Left colon (tissue), 2 donors: ENCODE measurements around the gene RBM39. TPM values are rescaled to one million over a fixed set of nuclear protein-coding genes. Genes with fewer than 3 reads are reported as not detected.
"Not testable (repeated sequence)": the region's sequence is repeated elsewhere in the genome, so short reads cannot be mapped to it uniquely, and the experiment has no call there.

ENCODE experiments used
- ATAC-seq: fragments of 200-7000 bp; cut with Tn5 transposase; one replicate; pipeline ENCODE4 v1.9.1; 2020; ENCODE audit warnings: mild to moderate bottlenecking, moderate library complexity
- DNase-seq, 2 donors: peaks; one replicate each; pipeline ENCODE4 v3.0.0-alpha.2; 2020
- intact Hi-C, 2 donors: fragments of 100-400 bp; cut with DNase I in 1 of 2; cut with micrococcal nuclease in 1 of 2; formaldehyde crosslinking; loops; one replicate each; pipeline versions ENCODE4 v1.11.2 to v1.14.0; 2022; cut with DNase I, micrococcal nuclease
- total RNA-seq, 2 donors: library from RNA; stranded (reverse); fragmentation: NEBNext Ultra II Directional; extraction: Animal tissue kit (Norgen Biotek cat#: 25700); gene quantifications; one replicate each; pipeline ENCODE4 v1.2.1, GENCODE V29; 2021
- donor health status: DM: no; HTN: no; CAD: no.
- donor health status: DM: yes; HTN: yes; CAD: no.

Gene RBM39
- total RNA-seq, 2 donors from 2014 or later = 221 to 232 TPM

DNA sequence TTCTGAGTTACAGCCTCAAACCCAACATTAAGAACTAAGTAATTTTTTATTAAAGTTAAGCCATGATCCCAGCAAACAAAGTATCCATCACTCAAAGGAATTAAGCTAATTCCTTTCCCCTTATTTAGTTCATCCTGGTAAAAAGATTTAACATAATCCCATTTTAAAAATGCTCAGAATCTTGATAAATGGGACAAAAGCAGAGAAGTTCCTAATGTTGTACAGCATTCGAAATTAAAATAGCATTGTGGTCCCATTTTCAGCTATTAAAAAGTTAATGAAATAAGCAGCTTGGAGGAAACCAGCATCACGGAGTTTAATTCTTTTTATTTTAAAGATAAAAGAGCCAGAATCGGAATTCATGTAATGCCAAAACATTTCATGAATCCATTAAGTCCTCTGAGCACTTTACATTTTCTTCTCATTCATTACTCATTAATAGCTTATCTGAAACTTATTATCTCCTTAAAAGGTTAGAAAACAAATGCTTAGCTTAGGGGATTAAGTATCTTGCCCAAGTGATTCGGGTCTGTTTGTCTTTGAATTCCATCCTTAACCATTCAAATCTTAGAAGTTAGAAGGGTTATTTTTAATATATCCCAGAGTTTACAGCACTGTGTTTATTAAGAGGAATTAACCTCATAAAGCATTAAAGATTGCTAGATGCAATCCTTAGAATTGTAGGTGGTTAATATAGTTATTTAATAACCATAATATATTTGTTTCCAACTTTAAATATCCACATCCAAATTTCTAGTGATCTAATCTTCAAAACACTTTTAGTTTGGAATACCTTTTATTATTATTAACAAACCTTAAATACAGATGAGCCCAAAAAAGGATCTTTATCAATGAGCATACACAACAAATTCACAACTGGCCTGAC is 11.2 kb downstream of the RBM39 start:
- ATAC-seq (no peak), DNase-seq (no peak)
- intact Hi-C loops = no loop called here

DNA sequence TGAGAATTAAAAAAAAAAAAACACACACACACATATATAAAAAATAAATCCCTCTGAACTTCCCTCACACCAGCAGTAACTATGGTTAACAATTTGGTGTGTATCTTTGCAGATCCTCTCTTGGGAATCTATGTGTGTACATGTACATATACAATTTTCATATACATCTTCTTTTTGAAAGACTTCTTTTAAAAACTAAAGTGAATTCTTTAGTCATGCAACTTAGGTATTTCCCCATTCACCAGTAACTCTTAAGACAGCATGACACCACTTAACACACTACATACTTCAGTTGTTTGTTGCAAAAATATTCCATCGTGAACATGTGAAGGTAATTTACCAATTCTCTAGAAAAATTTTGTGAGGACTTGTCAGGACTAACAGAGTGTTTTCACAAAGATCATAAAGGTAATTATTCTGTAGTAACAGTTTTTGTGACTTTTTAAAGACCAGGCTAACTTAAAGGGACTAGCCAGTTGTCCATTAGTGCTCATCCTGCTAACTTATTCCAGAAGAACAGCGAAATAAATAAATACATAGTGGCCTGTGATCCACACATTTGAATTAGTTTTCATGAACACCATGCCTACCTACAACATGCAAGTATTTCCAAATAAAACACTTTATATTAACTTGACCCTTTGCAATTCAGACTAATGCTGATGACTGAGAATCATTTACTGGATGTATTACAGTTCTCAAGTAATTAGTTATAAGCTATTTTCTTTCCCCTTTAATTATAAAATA is 12.1 kb downstream of the RBM39 start:
- DNase-seq = no peak
- intact Hi-C loops = no loop called here
- no peak for ATAC-seq

DNA sequence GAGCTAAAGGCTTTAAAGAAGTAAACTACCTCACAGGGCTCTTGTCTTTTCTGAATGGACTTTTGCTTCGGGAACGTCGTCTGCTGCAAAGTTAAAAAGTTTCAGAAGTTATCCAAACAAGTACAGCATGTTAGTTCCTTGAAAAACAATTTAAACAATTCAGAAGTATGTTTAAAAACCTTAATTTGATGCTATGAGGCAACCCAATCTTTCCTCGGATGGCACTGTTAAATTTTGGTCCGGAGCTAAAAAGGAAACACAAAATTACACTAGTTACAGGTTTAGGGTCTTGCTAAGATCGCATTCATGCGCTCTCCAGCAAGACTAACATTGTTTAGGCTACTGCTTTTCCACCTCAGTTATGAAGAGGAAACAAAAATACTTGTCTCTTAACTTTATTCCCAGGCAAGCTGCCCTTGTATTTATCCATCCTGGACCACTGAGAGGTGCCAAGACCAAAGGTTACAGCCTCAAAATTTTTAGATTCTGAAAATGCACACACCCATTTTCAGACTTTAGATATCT is 12.7 kb downstream of the RBM39 start:
- intact Hi-C loops = no loop called here

DNA sequence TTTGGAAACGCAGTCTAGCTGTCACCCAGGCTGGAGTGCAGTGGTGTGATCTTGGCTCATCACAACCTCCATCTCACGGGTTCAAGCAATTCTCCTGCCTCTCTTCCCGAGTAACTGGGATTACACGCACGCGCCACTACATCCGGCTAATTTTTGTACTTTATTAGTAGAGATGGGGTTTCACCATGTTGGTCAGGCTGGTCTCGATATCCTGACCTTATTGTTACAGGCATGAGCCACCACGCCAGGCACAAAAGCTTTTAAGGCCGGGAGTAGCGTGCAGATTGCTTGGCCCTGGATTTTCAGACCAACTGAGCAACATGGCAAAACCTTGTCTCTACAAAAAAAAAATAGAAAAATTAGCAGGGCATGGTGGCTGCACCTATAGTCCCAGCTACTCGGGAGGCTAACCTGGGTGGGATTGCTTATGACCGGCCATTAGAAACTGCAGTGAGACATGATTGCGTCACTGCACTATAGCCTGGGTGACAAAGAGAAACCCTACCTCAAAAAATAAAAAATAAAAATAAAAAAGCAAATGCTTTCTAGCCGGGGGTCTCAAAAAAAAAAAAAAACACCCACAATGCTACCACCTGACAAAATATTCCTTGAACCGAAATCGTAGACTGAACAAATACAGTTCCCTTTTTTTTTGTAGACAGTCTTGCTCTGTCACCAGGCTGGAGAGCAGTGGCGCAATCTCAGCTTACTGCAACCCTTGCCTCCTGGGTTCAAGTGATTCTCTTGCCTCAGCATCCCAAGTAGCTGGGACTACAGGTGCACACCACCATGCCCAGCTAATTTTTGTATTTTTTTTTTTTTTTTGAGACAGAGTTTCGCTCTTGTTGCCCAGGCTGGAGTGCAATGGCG is 15.0 kb downstream of the RBM39 start:
- intact Hi-C loops = no loop called here
- no peak for ATAC-seq
- DNase-seq = no peak

More for the DNA sequence above, 12.7 kb downstream of the RBM39 start:
- DNase-seq (no peak), ATAC-seq (no peak)

DNA sequence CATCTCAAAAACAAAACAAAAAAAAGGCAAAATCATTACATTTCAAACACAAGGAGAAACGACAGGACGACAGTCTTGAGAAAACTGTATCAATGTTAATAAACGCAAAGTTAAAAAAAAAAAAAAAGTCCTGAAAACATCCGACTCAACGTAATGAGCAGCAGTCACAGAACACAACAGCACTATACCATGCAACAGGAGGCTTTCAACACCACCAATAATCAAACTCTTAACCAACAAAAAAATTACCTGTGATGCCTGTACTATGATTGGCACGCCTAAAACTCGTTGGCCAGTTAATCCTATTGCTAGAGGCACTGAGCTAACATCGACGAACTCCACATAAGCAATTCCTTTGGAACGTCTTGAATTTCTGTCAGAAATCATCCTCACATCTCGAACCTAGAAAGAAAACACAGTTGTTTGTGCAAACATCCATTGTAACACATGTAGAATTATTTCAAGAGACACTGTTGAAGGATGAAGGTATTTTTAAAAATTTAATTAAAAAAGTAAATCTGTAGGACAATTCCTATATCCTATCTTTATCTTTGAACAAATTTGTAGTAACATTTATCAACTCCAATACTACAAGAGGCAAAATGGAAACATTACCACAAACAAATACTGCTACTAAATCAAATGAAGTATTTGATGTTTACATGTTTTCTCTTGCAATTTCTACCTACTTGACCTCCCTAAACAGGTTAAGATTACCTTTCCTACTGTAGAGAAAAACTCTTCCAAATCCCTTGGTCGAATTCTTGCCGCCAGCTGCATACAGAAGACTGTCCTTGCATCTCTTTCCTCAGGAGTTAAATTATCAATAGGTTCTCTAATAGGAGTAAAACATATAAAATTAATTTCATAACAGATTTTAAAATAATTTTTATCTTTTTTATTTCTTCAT is 17.5 kb downstream of the RBM39 start:
- ATAC-seq (no peak), DNase-seq (no peak)
- intact Hi-C loops = no loop called here

DNA sequence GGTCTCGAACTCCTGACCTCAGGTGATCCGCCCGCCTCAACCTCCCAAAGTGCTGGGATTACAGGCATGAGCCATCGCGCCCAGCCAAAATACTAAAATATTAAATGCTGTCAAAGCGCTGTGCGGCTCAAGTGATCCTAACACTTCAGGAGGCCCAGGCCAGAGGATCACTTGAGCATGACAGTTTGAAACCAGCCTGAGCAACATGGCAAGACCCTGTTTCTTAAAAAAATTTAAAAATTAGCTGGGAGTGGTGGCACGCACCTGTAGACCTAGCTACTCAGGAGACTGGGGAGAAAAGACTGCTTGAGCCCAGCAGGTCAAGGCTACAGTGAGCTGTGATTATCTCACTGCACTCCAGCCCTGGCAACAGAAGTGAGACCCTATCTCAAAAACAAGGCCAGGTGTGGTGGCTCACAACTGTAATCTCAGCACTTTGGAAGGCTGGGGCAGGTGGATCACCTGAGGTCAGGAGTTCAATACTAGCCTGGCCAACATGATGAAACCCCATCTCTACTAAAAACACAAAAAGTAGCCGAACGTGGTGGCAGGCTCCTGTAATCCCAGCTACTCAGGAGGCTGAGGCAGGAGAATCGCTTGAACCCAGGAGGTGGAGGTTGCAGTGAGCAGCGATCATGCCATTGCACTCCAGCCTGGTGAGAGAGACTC is 18.3 kb downstream of the RBM39 start:
- ATAC-seq, intact Hi-C loops, DNase-seq: not testable (repeated sequence)

DNA sequence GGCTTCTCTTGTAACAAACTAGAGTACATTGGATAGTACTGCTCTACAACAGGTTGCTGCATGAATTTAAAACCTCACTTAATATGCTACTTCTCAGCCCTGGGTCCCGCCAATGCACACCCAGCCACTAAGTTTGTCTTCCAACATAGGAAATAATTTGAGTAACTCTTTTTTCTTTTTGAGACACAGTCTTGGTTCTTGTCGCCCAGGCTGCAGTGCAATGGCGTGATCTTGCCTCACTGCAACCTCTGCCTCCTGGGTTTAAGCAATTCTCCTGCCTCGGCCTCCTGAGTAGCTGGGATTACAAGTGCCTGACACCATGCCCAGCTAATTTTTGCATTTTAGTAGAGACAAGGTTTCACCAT is 18.8 kb downstream of the RBM39 start:
- ATAC-seq, DNase-seq, intact Hi-C loops: not testable (repeated sequence)

DNA sequence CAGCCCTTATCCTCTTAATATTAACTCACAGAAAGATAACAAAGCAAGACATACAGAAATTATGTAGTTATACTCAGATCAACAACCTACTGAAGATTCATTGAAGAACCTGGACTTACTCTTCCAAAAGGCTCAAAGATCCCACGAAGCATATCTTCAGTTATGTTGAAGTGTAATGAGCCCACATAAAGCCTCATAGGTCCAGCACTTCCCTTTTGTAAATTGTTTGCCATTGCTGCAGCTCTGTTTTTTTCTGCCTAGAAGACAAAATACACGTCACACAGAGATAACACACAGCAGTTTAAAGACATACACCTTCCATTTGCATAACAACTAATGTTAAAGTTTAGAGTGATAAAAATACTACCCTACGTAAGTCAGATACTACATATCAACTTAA is 20.4 kb downstream of the RBM39 start:
- ATAC-seq (no peak), DNase-seq (no peak)
- intact Hi-C loops = no loop called here

DNA sequence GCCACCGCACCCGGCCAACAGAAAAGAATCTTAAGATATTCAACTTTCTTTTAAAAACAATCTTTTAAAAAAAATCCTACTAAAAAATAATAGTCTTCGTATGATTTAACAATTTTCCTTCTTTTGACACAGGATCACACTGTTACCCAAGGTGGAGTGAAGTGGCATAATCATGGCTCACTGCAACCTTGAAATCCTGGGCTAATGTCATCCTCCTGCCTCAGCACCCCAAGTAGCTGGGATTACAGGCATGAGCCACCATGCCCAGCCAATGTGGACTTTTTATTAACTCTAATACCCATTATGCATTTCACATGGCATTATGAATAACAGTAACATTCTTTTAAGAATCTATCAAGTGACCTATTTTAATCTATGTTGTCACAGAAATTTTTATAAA is 20.8 kb downstream of the RBM39 start:
- no peak for DNase-seq
- ATAC-seq = no peak
- intact Hi-C loops = no loop called here

DNA sequence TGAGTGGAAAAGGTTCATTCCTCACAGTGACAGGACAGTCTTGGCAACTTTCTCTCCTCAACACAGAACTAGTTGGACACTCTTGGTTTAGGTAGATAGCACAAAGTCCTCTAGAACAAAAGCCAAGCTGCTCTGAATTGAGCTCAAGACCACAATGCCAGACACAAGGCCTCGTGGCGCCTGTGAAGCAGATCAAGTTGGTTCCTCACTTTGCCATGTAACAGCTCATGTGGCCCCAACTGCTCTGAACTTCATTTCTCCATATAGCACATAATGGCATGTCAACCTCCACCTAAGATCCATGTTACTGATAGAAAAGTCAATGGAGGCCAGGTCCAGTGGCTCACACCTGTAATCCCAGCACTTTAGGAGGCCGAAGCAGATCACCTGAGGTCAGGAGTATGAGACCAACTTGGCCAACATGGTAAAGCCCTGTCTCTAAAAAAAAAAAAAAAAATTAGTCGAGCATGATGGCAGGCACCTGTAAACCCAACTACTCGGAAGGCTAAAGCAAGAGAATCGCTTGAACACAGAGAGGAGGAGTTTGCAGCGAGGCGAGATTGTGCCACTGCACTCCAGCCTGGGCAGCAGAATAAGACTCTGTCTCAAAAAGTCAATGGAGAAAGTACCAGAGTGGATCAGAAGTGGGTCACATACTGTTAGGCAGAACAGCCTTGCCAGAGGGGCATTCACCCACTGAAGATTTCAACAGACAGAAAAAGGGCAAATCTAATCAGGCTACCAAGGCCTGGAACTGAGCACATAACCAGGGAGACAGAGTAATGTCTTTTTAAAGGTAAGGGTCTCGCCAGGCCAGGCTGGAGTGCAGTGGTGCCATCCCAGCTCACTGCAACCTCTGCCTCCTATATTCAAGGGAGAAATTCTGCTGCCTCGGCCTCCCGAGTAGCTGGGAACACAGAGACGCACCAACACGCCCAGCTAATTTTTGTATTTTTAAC is 21.6 kb downstream of the RBM39 start:
- ATAC-seq (no peak), DNase-seq (no peak)
- intact Hi-C loops = no loop called here

DNA sequence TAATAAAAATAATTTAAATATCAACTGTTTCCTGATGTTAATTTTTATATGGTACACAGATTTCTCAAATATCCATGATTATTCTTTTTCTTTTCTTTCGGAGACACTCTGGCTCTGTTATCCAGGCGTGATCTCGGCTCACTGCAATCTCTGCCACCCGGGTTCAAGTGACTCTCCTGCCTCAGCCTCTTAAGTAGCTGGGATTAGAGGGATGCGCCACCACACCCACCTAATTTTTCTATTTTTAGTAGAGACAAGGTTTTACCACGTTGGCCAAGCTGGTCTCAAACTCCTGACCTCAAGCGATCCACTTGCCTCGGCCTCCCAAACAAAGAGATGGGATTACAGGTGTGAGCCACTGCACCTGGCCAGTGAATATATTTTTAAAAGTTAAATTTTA is 22.3 kb downstream of the RBM39 start:
- intact Hi-C loops = no loop called here
- no peak for DNase-seq
- no peak for ATAC-seq

DNA sequence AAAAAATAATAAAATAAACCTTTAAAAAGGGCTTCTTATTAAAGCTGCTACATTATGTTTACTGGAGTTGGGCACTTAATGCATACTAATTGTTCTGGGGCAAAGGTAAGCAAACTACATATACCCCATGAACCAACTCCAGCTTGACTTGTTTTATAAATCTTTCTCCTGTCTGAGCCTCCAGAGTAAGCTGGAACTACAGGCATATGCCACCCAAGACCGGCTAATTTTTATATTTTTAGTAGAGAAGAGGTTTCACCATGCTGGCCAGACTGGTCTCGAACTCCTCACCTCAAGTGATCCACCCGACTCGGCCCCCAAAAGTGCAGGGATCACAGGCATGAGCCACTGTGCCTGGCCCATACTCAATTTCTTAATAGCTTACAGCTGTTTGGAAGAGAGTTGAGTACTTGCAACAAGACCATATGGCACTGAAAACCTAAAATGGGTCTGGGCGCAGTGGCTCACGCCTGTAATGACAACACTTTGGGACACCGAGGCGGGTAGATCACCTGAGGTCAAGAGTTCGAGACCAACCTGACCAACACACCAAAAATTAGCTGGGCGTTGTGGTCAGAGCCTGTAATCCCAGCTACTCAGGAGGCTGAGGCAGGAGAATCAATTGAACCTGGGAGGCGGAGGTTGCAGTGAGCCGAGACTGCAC is 23.0 kb downstream of the RBM39 start:
- intact Hi-C loops = no loop called here
- ATAC-seq = no peak
- no peak for DNase-seq

DNA sequence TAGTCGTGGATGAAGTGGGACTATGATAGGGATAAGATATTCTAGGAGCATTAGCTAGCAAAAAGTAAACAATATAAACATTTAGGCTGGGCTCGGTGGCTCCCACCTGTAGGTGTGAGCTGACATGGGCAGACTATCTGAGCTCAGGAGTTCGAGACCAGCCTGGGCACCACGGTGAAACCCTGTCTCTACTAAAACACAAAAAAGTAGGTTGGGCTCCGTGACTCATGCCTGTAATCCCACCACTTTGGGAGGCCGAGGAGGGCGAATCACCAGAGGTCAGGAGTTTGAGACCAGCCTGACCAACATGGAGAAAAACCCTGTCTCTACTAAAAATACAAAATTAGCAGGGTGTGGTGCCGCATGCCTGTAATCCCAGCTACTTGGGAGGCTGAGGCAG is 23.7 kb downstream of the RBM39 start:
- DNase-seq, ATAC-seq, intact Hi-C loops: not testable (repeated sequence)

DNA sequence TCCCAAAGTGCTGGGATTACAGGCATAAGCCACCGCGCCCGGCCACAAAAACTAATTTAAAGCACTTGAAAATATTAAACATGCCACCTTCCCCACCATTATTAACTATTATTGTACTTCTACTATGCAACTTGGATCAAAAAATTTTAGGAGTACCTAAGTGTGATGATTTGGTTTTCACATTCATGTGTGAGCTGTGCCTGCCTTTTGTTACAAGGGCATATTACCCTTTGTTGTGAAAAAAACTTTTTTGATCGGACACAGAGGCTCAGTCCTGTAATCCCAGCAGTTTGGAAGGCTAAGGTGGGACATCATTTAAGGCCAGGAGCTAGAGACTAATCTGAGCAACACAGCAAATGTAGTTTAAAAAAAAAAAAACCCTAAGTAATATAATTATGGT is 25.7 kb downstream of the RBM39 start:
- intact Hi-C loops = no loop called here
- DNase-seq (no peak), ATAC-seq (no peak)

DNA sequence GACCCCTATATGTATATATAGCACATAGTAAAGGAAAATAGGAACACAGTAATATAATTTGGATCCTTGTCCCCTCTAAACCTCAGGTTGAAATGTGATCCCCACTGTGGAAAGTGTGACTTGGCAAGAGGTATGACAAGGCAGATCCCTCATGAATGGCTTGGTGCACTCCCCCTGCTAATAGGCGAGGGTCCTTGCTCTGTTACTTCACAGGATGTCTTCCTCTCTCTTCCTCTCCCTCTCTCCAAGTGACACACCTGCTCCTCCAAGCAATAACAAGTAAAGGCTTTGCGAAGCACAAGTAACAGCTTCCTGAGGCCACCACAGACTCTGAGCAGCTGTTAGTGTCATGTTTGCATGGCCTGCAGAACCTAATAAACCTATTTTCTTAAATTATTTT is 26.4 kb downstream of the RBM39 start:
- no peak for ATAC-seq
- intact Hi-C loops = no loop called here
- DNase-seq = no peak

DNA sequence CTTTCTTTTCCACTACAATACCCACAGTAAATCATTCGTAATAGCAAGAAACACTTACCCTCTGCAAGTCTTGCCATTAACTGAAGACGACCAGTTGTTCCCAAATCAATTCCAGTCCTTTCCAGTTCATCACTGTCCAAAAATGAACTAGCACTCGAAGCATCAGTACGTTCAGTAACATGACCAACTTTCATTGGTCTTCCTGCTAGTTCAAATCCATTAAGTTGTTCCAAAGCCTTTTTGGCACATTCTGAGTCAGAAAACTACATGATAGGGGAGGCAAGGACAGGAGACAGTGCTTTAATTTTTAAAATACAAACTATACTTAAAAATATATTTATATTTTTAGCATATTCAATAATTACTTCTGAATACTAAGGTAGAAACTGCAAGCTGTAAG is 27.9 kb downstream of the RBM39 start:
- DNase-seq (no peak), ATAC-seq (no peak)
- intact Hi-C loops = no loop called here
